GM15510 (cell line): ENCODE results near the gene MARCHF11.

Experiments used
- POLR2A ChIP-seq: IDR thresholded peaks from 3 replicates; pipeline ENCODE4 v1.6.1; 2011; ENCODE audit warnings: borderline replicate concordance; ENCODE audit not compliant: insufficient read length; ENCODE audit errors: extremely low read depth

MARCHF11 gene

GRCh38 chr5:16049761-16050160 is 129.8 kb downstream of the MARCHF11 start:
- TF ChIP-seq POLR2A = no peak

DNA sequence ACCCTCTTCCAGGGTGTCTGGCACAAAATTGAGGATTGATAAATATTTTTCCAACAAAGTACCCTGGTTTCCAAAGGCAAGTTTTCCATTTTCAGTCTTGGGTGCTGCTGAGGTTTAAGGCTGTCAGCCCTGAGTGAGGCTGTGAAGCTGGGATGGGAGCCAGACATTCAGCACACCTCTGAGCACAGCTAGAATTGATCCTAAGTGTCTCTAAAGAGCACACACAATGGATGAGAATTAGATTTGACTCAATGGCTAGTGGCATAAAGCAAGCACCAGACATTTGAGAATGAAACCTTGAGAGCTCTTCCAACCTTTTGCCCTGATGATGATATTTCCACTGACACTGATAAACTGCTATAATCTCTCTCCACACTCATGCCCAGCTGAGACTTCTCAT is 131.5 kb downstream of the MARCHF11 start:
- TF ChIP-seq POLR2A = no peak

DNA sequence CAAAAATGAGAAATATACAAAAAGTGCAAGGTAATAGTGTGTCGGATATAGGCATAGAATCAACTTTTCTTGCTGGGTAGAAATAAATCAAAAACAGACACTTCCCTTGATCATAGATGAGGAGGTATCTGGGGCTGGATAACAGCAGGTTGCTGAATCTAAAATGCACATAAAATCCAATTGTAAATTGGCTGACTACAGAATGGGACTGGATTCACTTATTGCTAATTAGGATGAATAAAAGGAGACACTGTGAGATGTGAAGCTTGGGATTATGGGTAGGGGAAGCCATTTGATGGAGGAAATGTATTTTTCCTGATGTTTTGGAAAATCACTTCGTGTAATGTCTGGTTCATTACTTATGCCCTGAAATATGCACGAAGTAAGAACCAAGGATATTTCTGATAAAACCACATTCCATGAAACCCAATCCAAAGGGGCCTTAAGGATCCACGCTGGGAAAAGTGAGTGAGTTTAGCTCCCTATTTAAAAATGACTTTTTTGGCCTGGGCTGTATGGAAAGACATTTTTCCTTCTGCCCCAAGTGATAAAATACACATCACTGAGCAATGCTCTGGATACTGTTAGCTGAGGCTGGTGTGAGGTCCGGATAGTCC is 136.1 kb downstream of the MARCHF11 start:
- no peak for TF ChIP-seq POLR2A

DNA sequence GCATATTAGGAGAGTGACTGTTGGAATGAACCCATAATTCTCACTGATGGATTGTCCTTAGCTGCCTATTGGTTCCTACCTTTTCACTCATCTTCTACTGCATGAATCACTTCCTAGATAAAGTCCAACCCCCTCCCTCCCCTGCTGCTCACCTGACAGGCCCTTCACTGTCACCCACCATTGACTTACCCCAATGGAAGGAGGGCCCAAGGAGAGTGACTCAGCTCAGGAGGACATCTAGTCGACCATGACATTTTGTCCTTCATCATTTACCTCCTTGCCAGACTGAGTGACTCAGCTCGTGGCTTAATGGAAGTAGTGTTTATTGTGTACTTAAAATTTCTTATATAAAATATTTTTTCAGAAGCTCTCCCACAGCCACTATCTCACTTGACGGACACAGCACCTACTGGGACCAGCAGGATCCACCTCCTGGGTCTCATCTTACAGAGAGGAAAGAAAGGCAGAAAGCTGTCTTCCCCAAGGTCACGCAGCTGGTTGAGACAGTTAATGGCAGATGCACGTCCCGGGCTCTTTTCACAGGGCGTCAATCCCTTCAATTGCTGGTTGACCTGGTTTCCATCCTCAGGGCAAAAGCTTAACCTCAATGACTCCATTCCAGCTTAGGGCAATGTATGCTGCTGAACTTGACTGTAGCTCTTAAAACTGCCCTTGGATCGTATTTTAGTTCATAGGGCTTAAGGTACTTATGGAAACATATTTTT is 142.3 kb downstream of the MARCHF11 start:
- TF ChIP-seq POLR2A = no peak

DNA sequence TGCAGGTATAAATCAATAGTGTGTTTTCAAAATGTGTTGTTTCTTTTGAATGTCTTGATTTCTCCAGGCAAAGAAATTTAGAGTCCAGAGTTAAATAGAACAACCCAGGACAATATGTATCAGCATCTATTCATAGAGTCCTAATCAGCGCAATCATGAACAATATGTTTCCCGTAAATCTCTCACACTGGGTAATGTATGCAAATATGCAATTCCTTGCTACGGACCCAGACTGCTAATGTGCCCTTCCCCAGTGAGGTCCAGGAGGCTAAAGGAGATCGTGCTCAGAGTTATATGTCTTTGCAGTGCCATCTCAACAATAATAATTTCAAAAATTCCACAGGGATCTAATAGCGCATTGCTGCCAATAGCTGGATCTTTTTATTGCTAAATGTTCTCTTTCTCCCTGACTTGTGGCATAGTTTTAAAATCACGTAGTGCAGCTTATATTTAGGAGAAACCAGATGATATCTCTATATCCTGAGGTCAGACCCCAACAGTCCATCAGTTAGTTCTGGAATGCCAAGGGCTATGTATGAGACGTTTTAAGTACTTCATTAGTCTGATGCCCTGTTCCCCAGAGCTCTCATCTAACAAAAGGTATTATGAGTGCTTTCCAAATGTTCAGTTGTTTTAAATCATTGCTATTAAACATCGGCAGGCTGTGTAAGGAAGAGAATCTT is 145.1 kb downstream of the MARCHF11 start:
- no peak for TF ChIP-seq POLR2A

DNA sequence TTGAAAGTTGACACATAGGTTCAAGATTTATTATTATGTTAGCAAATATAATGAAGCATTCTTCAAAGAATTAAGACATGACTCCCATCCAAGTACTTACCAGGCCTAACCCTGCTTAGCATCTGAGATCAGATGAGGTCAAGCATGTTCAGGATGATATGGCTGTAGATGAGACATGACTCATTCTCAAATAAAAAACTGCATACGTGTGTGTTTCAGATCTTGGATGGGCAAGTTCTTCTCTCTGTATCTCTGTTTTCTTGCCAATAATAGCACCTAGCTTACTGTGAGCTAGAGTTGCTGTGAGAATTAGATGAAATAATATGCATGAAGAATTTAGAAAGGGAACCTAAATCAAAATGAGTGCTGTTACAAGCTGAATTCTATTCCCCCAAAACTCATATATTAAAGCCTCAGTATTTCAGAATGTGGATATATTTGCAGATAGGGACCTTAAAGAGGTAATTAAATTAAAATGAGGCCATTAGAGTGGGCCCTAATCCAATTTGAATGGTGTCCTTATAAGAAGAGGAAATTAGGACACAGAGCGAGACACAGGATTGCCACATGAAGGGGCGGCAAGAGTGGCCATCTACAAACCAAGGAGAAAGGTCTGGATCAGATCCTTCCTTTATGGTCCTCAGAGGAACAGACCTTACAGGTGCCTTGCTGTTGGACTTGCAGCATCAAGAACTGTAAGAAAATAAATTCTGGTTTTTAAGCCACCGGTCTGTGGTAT is 146.2 kb downstream of the MARCHF11 start:
- TF ChIP-seq POLR2A = no peak

DNA sequence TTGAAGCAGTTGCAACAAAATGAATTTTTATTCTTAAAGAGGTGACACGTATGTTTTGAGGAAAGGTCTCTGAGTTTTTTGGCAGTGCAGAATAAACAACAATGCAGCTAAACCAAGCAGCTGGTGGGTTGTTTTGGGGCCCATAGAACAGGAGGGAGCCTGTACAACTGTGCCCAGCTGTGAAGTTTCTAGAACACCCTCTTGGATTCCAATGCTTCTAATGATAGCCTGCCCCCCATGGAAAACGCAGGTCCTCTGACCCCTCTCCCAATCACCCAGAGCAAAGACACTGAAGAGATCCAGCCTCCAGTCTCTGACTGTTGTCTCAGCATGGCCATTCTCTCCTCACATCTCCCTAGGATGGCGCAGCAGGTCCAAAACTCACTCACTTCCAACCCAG is 150.9 kb downstream of the MARCHF11 start:
- no peak for TF ChIP-seq POLR2A

DNA sequence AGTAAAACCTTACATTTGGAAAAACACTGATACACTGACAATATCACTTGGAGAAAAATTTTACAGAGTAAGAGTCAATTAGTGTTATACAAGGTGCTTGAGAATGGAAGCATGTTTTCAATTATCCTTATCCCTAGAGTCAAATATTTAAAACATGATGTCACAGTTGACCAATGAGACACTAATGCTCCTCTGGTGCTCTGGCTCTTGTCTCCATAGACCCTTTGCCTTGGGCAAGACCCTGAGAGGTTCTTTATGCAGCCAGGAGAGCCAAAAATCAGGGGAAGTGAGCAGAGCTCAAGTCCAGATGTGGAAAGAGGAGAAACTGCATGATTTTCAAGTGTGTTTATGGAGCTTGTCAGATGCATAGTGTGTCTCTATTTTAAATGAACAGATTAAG is 153.9 kb downstream of the MARCHF11 start:
- no peak for TF ChIP-seq POLR2A

- no peak for TF ChIP-seq POLR2A
Measured at GRCh38 chr5:16018970-16019369, 160.6 kb downstream of the MARCHF11 start.

GRCh38 chr5:16017720-16018119 is 161.9 kb downstream of the MARCHF11 start:
- TF ChIP-seq POLR2A = no peak
